Bronchial epithelial cell (primary cell): ENCODE measurements around the gene GUCA1A. TPM values are rescaled to one million over a fixed set of nuclear protein-coding genes. Genes with fewer than 3 reads are reported as not detected.

ENCODE experiments used
- DNase-seq: peaks from one replicate; pipeline ENCODE4 v3.0.0-alpha.2; 2010; ENCODE audit warnings: low read depth
- FAIRE-seq: peaks from 2 replicates; lab custom pipeline; 2011; peaks lifted over from hg19 to GRCh38; lab: Jason Lieb, UNC
- H3K27me3 ChIP-seq: 2 replicates; pipeline ENCODE4 v1.5.1; 2011; ENCODE audit warnings: low read length; ENCODE audit not compliant: control insufficient read depth, insufficient read depth
- H3K36me3 ChIP-seq: 2 replicates; pipeline ENCODE4 v1.5.1; 2011; ENCODE audit warnings: low read length; ENCODE audit not compliant: control insufficient read depth, insufficient read depth
- H3K4me3 ChIP-seq: 2 replicates; pipeline ENCODE4 v1.5.1; 2011; ENCODE audit warnings: mild to moderate bottlenecking, low read depth, low read length, control low read depth
- total RNA-seq: library from RNA; depleted of rRNA; stranded (reverse); fragments of >200 nt; gene quantifications from 2 replicates; pipeline ENCODE4 v1.2.1, GENCODE V29; 2014
- TF ChIP-seq, protein P1 (sequence below): IDR thresholded peaks from 2 replicates; pipeline ENCODE4 v1.5.1; 2011; ENCODE audit warnings: mild to moderate bottlenecking, moderate library complexity, low read length, control low read depth, inconsistent platforms; ENCODE audit not compliant: insufficient read depth, severe bottlenecking

GUCA1A gene
- total RNA-seq, 1 donor from 2014 or later: not detected

GRCh38 chr6:42135722-42136121, 37.4 kb upstream of the GUCA1A start:
- Histone ChIP-seq H3K27me3 (no peaks in the 10 kb centered on the region), H3K36me3 (peaks cover 24% of the 10 kb centered on the region), H3K4me3 (no peak overlapping the region)
- no peak for FAIRE-seq
- TF ChIP-seq, protein P1, sequence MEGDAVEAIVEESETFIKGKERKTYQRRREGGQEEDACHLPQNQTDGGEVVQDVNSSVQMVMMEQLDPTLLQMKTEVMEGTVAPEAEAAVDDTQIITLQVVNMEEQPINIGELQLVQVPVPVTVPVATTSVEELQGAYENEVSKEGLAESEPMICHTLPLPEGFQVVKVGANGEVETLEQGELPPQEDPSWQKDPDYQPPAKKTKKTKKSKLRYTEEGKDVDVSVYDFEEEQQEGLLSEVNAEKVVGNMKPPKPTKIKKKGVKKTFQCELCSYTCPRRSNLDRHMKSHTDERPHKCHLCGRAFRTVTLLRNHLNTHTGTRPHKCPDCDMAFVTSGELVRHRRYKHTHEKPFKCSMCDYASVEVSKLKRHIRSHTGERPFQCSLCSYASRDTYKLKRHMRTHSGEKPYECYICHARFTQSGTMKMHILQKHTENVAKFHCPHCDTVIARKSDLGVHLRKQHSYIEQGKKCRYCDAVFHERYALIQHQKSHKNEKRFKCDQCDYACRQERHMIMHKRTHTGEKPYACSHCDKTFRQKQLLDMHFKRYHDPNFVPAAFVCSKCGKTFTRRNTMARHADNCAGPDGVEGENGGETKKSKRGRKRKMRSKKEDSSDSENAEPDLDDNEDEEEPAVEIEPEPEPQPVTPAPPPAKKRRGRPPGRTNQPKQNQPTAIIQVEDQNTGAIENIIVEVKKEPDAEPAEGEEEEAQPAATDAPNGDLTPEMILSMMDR: no peak
- no peak for DNase-seq

DNA sequence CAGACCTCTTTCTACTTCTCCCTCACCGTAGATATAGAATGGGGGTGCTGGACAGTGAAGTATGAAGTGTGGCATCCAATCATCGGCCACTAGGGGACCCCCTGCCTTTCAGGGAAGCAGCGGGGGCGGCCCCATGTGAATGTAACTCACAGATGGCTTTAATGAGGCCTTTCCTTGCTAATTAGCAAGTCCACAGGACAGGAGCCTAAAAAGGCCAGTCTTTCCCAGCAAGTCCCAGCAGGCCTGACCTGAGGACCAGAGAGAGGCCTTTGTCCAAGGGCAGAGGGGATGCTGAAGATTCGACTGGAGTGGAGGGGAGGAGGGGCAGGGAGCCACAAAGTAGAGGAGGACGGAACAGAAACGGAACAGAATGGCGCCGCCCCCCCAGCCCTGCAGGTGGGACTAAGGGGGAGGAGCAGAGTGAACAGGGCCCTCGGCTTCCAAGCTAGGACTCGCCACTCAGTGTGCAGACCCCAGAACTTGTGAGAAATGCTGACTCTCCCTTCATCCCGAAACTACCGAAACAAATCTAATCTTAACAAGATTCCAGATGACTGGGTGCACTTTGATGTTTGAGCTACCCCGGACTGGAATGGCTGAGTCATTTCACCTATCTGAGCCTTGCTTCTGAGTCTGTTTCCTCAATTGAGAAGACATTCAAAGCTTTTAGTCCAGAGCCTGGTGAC, 36.5 kb upstream of the GUCA1A start:
- FAIRE-seq (no peak), DNase-seq (peak; percentile 84)
- TF ChIP-seq, protein P1: no peak
- Histone ChIP-seq H3K36me3 (peaks cover 20% of the 10 kb centered on the region), H3K4me3 (no peak overlapping the region), H3K27me3 (no peaks in the 10 kb centered on the region)

DNA sequence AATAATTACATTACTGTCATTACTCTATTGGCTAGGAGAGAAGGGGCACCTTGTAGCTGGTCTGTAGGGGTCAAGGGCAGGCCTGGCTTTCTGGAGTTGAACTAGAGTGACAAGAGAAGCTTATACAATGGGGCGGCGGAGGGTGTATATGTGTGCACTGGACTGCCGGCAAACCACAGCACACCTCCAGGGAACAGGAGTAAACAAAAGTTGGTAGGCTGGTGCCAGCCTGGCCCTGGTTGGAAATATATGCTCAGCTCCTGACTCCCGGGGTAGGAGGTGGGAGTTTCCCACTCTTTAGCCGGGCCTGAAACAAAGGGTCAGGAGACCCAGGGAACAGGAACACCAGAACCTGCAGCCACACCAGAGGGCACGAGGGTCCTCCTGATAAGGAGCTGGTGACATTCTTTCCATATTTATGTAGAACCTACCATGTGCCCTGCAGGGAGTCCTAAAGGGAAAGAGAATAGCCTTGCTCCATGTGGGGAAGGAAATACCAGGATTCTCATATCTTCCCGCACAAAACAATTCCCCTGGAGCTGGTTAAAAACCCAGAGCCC, 35.9 kb upstream of the GUCA1A start:
- Histone ChIP-seq H3K36me3 (peaks cover 18% of the 10 kb centered on the region), H3K4me3 (no peak overlapping the region), H3K27me3 (no peaks in the 10 kb centered on the region)
- no peak for FAIRE-seq
- TF ChIP-seq, protein P1: no peak
- DNase-seq: peak; percentile 55

- TF ChIP-seq, protein P1: no peak
- Histone ChIP-seq H3K27me3 (no peaks in the 10 kb centered on the region), H3K4me3 (no peak overlapping the region), H3K36me3 (peaks cover 16% of the 10 kb centered on the region)
- FAIRE-seq: no peak
- no peak for DNase-seq
These were observed 35.0 kb upstream of the GUCA1A start for GRCh38 chr6:42138190-42138589.

GRCh38 chr6:42138630-42139619, 34.2 kb upstream of the GUCA1A start:
- peak overlapping the region; percentile 0 for H3K4me3 ChIP-seq
- DNase-seq: peak; percentile 27
- FAIRE-seq: no peak
- TF ChIP-seq, protein P1: no peak
- H3K27me3 ChIP-seq: no peaks in the 10 kb centered on the region
- peaks cover 13% of the 10 kb centered on the region for H3K36me3 ChIP-seq
